Measurements from ENCODE around the gene REXO4. TPM values are rescaled to one million over a fixed set of nuclear protein-coding genes. Genes with fewer than 3 reads are reported as not detected.

REXO4 gene
- total RNA-seq, 1 experiment from 2014 or later = 43.6 TPM

DNA sequence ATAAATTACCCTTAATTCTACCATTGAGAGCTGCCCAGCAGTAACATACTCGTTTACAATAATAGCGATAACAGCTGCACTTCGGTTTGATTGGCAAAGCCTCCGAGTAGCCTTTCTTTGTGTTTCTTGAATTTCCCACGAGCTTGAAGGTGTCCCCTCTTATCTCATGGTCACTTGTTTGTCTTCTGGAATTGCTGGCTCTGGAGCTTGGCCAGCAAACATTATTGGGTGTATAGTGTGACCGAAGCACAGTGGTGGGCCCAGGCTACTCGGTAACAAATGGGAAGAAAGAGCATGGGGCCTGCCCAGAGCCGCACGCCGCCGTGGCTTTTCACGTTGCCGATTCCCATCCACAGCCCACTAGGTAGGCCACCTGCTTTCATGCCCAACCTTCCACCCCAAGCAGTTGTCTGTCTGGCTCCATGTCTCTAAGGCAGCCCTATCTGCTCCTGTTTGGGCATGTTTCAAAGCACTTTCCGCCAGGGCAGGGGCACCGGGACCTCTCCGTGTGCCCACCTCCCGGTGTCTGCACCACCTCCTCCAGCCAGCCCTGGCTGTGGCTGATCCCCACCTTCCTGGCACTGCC lies 33.0 kb downstream of the REXO4 start:
- H3K9me3 Mint-ChIP-seq (ENCODE audit: unreplicated experiment) = no peaks in the 10 kb centered on the region
- no peaks in the 10 kb centered on the region for H3K36me3 Mint-ChIP-seq (ENCODE audit: insufficient read depth, unreplicated experiment)
- Histone ChIP-seq H3K9me3 (no peaks in the 10 kb centered on the region), H3K4me3 (ENCODE audit: low read depth, low read length) (no peak overlapping the region), H3K36me3 (ENCODE audit: control insufficient read depth, insufficient read depth, low read length) (no peaks in the 10 kb centered on the region), H3K4me1 (no peaks in the 10 kb centered on the region), H3K27me3 (replicated peaks; ENCODE audit: control insufficient read depth, insufficient read depth, low read length) (no peaks in the 10 kb centered on the region)
- TF ChIP-seq, protein P1, sequence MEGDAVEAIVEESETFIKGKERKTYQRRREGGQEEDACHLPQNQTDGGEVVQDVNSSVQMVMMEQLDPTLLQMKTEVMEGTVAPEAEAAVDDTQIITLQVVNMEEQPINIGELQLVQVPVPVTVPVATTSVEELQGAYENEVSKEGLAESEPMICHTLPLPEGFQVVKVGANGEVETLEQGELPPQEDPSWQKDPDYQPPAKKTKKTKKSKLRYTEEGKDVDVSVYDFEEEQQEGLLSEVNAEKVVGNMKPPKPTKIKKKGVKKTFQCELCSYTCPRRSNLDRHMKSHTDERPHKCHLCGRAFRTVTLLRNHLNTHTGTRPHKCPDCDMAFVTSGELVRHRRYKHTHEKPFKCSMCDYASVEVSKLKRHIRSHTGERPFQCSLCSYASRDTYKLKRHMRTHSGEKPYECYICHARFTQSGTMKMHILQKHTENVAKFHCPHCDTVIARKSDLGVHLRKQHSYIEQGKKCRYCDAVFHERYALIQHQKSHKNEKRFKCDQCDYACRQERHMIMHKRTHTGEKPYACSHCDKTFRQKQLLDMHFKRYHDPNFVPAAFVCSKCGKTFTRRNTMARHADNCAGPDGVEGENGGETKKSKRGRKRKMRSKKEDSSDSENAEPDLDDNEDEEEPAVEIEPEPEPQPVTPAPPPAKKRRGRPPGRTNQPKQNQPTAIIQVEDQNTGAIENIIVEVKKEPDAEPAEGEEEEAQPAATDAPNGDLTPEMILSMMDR (IDR thresholded peaks at IDR 0.05; ENCODE audit: insufficient read depth in 1 of 2, low read depth in 1 of 2, low read length in 1 of 2, severe bottlenecking in 1 of 2, unreplicated experiment in 1 of 2) = no peak
- no peaks in the 10 kb centered on the region for H3K27me3 Mint-ChIP-seq (ENCODE audit: insufficient read depth, unreplicated experiment)
- DNase-seq = no peak
- CTCF ChIA-PET = no interaction called here
- POLR2A ChIA-PET = interaction anchor here (0.6 kb wide), 1 partner anchor 75 kb away, joined by 6 read pairs; the partner anchor contains the start of gene CACFD1
- H3K4me3 Mint-ChIP-seq (ENCODE audit: unreplicated experiment) = no peak overlapping the region
- intact Hi-C loops (cut with micrococcal nuclease; ENCODE audit: unreplicated experiment) = no loop called here
- no peak overlapping the region for H3K27ac Mint-ChIP-seq (ENCODE audit: unreplicated experiment)
- no TSS peak for BruUV-seq (replicated peaks)
- H3K4me1 Mint-ChIP-seq (ENCODE audit: low read depth, unreplicated experiment) = peaks cover 11% of the 10 kb centered on the region

DNA sequence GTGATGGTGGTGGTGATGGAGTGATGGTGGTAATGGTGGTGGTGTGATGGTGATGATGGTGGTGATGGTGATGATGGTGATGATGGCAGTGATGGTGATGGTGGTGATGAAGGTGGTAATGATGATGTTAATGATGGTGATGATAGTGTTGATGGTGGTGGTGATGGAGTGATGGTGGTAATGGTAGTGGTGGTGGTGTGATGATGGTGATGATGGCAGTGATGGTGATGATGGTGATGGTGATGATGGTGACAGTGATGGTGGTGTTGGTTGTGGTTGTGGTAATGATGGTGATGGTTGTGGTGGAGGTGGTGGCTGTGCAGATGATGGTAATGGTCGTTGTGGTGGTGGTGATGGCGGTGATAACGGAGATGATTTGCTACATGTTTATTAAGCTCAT lies 34.4 kb downstream of the REXO4 start:
- H3K4me1 ChIP-seq = no peaks in the 10 kb centered on the region
- Mint-ChIP-seq H3K9me3 (ENCODE audit: unreplicated experiment) (no peaks in the 10 kb centered on the region), H3K36me3 (ENCODE audit: insufficient read depth, unreplicated experiment) (no peaks in the 10 kb centered on the region), H3K27ac (ENCODE audit: unreplicated experiment) (no peak overlapping the region), H3K4me3 (ENCODE audit: unreplicated experiment) (no peak overlapping the region), H3K4me1 (ENCODE audit: low read depth, unreplicated experiment) (peaks cover 7% of the 10 kb centered on the region), H3K27me3 (ENCODE audit: insufficient read depth, unreplicated experiment) (no peaks in the 10 kb centered on the region)
- H3K9me3 ChIP-seq = no peaks in the 10 kb centered on the region
- ChIA-PET CTCF (no interaction called here), POLR2A (interaction anchor here (0.6 kb wide), 1 partner anchor 23 kb away, joined by 3 read pairs; no protein-coding TSS in a partner anchor)
- no peaks in the 10 kb centered on the region for H3K27me3 ChIP-seq (replicated peaks; ENCODE audit: control insufficient read depth, insufficient read depth, low read length)
- no TSS peak for BruUV-seq (replicated peaks)
- H3K36me3 ChIP-seq (ENCODE audit: control insufficient read depth, insufficient read depth, low read length) = no peaks in the 10 kb centered on the region
- intact Hi-C loops (cut with micrococcal nuclease; ENCODE audit: unreplicated experiment) = no loop called here
- TF ChIP-seq, protein P1 (IDR thresholded peaks at IDR 0.05; ENCODE audit: insufficient read depth in 1 of 2, low read depth in 1 of 2, low read length in 1 of 2, severe bottlenecking in 1 of 2, unreplicated experiment in 1 of 2) = no peak
- no peak overlapping the region for H3K4me3 ChIP-seq (ENCODE audit: low read depth, low read length)
- DNase-seq = no peak

DNA sequence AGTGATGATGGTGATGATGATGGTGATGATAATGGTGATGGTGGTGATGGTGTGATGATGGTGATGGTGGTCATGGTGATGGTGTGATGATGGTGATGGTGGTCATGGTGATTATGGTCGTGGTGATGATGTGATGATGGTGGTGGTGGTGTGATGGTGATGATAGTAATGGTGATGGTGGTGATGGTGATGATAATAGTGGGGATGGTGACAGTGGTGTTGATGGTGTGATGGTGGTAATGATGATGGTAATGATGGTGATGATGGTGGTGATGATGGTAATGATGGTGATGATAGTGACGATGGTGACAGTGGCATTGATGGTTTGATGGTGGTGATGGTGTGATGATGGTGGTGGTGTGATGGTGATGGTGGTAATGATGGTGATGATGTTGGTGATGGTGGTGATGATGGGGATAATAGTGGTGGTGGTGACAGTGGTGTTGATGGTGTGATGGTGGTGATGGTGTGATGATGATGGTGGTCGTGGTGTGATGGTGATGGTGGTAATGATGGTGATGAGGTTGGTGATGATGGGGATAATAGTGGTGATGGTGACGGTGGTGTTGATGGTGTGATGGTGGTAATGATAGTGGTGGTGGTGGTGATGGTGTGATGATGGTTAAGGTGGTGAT lies 35.2 kb downstream of the REXO4 start:
- no peaks in the 10 kb centered on the region for H3K9me3 ChIP-seq
- H3K36me3 ChIP-seq (ENCODE audit: control insufficient read depth, insufficient read depth, low read length) = no peaks in the 10 kb centered on the region
- H3K36me3 Mint-ChIP-seq (ENCODE audit: insufficient read depth, unreplicated experiment) = no peaks in the 10 kb centered on the region
- H3K9me3 Mint-ChIP-seq (ENCODE audit: unreplicated experiment) = no peaks in the 10 kb centered on the region
- H3K27ac Mint-ChIP-seq (ENCODE audit: unreplicated experiment) = no peak overlapping the region
- POLR2A ChIA-PET = no interaction called here
- BruUV-seq (replicated peaks) = no TSS peak
- no peaks in the 10 kb centered on the region for H3K4me1 ChIP-seq
- CTCF ChIA-PET = no interaction called here
- no peaks in the 10 kb centered on the region for H3K27me3 Mint-ChIP-seq (ENCODE audit: insufficient read depth, unreplicated experiment)
- DNase-seq = no peak
- H3K27me3 ChIP-seq (replicated peaks; ENCODE audit: control insufficient read depth, insufficient read depth, low read length) = no peaks in the 10 kb centered on the region
- intact Hi-C loops (cut with micrococcal nuclease; ENCODE audit: unreplicated experiment) = no loop called here
- peaks cover 7% of the 10 kb centered on the region for H3K4me1 Mint-ChIP-seq (ENCODE audit: low read depth, unreplicated experiment)
- no peak overlapping the region for H3K4me3 ChIP-seq (ENCODE audit: low read depth, low read length)
- TF ChIP-seq, protein P1 (IDR thresholded peaks at IDR 0.05; ENCODE audit: insufficient read depth in 1 of 2, low read depth in 1 of 2, low read length in 1 of 2, severe bottlenecking in 1 of 2, unreplicated experiment in 1 of 2) = no peak
- no peak overlapping the region for H3K4me3 Mint-ChIP-seq (ENCODE audit: unreplicated experiment)

Data from Caco-2 (cell line).